Upper lobe of left lung (tissue), 6 donors: Measurements from ENCODE around the gene PALM. TPM values are rescaled to one million over a fixed set of nuclear protein-coding genes. Genes with fewer than 3 reads are reported as not detected.
A peak's percentile ranks its signal among the peaks of the same experiment; 100 is the strongest.

ENCODE experiments used
- ATAC-seq, 2 donors: fragments of 200-7000 bp; cut with Tn5 transposase; one replicate each; pipeline ENCODE4 v1.9.1; 2022; ENCODE audit warnings: mild to moderate bottlenecking in 2 of 2, moderate library complexity in 2 of 2; ENCODE audit not compliant: low FRiP score in 2 of 2
- DNase-seq, 2 donors: peaks; one replicate each; pipeline ENCODE4 v3.0.0-alpha.2; 2019 to 2020
- H3K27ac ChIP-seq, 4 donors: fragments of 200-600 bp; sonication (generic); one replicate each; pipeline ENCODE4 v1.5.1; 2016 to 2019
- H3K27me3 ChIP-seq, 4 donors: fragments of 200-600 bp; sonication (generic); one replicate each; pipeline ENCODE4 v1.5.1; 2017 to 2019
- H3K36me3 ChIP-seq, 4 donors: fragments of 200-600 bp; sonication (generic); one replicate each; pipeline ENCODE4 v1.5.1; 2016 to 2019
- H3K4me1 ChIP-seq, 4 donors: fragments of 200-600 bp; sonication (generic); one replicate each; pipeline ENCODE4 v1.5.1; 2018 to 2019
- H3K4me3 ChIP-seq, 4 donors: fragments of 200-600 bp; sonication (generic); one replicate each; pipeline ENCODE4 v1.5.1; 2017 to 2019; ENCODE audit warnings: mild to moderate bottlenecking in 2 of 4, moderate library complexity in 1 of 4
- H3K9me3 ChIP-seq, 4 donors: fragments of 200-600 bp; sonication (generic); one replicate each; pipeline ENCODE4 v1.5.1; 2018 to 2019
- EP300 ChIP-seq, 4 donors: sonication (generic); formaldehyde crosslinking; IDR thresholded peaks; one replicate each; pipeline ENCODE4 v1.5.1; 2017; ENCODE audit warnings: antibody characterized with exemption in 4 of 4, control low read depth in 2 of 4
- POLR2A ChIP-seq, 4 donors: fragments of 450-650 bp; IDR thresholded peaks; one replicate each; pipeline ENCODE4 v1.5.1; 2016 to 2017; ENCODE audit warnings: antibody characterized with exemption in 4 of 4, mild to moderate bottlenecking in 2 of 4
- POLR2AphosphoS5 ChIP-seq, 2 donors: sonication (generic); formaldehyde crosslinking; IDR thresholded peaks; one replicate each; pipeline ENCODE4 v1.5.1; 2017; ENCODE audit warnings: antibody characterized with exemption in 2 of 2
- WGBS, 2 donors: methylation state at CpG; one replicate each; pipeline ENCODE4 v1.1.5; 2017 to 2018; 5-methylcytosine and 5-hydroxymethylcytosine counted together
- total RNA-seq, 6 donors: library from RNA; depleted of rRNA in 4 of 6; stranded (reverse); fragments of >200 nt in 4 of 6; gene quantifications; one replicate each; pipeline versions ENCODE4 v1.1.0 to v1.2.1, GENCODE V29; 2016 to 2021
- TF ChIP-seq, protein P1 (sequence below), 6 experiments: fragments of 450-650 bp in 4 of 6; fragments of 200-600 bp in 2 of 6; sonication (generic) in 2 of 6; IDR thresholded peaks; one replicate each; pipeline ENCODE4 v1.5.1; 2016 to 2019; ENCODE audit warnings: antibody characterized with exemption in 6 of 6
- donor health status: DM: no; HTN: no; CAD: no; lungs with moderate emphysema.
- donor health status: DM: no; HTN: yes; CAD: no; lungs with severe emphysema.

PALM gene
- total RNA-seq, 6 donors from 2014 or later, result 12.5 to 65.6 (median 37.4) TPM

DNA sequence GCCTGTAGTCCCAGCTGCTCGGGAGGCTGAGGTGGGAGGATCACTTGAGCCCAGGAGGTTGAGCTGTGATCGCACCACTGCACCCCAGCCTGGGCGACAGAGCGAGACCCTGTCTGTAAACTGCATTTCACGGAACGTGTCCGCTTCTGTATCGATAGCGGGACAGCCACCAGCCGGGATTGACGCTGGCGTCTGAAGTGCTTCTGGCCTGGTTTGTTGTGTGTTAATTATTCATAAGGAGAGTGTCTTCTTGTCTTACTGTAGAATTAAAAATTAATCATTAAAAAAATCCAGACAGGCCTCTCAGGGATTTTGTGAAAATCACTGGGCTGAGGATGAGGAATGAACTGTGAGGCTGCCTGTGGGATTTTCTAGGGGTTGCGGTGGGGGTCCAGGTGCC is 26.0 kb downstream of the PALM start:
- no peak overlapping the region for H3K4me3 ChIP-seq
- H3K36me3 ChIP-seq, result peaks cover 0 to 15% (median 0%) of the 10 kb centered on the region in 4 donors
- TF ChIP-seq EP300 (IDR thresholded peaks at IDR 0.05) (no peak), POLR2AphosphoS5 (IDR thresholded peaks at IDR 0.05) (no peak), POLR2A (IDR thresholded peaks at IDR 0.05) (no peak)
- TF ChIP-seq, protein P1, sequence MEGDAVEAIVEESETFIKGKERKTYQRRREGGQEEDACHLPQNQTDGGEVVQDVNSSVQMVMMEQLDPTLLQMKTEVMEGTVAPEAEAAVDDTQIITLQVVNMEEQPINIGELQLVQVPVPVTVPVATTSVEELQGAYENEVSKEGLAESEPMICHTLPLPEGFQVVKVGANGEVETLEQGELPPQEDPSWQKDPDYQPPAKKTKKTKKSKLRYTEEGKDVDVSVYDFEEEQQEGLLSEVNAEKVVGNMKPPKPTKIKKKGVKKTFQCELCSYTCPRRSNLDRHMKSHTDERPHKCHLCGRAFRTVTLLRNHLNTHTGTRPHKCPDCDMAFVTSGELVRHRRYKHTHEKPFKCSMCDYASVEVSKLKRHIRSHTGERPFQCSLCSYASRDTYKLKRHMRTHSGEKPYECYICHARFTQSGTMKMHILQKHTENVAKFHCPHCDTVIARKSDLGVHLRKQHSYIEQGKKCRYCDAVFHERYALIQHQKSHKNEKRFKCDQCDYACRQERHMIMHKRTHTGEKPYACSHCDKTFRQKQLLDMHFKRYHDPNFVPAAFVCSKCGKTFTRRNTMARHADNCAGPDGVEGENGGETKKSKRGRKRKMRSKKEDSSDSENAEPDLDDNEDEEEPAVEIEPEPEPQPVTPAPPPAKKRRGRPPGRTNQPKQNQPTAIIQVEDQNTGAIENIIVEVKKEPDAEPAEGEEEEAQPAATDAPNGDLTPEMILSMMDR (IDR thresholded peaks at IDR 0.05), result no peak
- H3K27ac ChIP-seq, result no peak overlapping the region
- 91 to 92% methylated on average over 9 to 13 of the region's 13 CpGs for WGBS, 2 donors
- H3K27me3 ChIP-seq, result no peaks in the 10 kb centered on the region
- H3K9me3 ChIP-seq, result no peaks in the 10 kb centered on the region
- DNase-seq (no peak), ATAC-seq (no peak)
- H3K4me1 ChIP-seq, result peaks cover 0 to 7% (median 0%) of the 10 kb centered on the region in 4 donors

DNA sequence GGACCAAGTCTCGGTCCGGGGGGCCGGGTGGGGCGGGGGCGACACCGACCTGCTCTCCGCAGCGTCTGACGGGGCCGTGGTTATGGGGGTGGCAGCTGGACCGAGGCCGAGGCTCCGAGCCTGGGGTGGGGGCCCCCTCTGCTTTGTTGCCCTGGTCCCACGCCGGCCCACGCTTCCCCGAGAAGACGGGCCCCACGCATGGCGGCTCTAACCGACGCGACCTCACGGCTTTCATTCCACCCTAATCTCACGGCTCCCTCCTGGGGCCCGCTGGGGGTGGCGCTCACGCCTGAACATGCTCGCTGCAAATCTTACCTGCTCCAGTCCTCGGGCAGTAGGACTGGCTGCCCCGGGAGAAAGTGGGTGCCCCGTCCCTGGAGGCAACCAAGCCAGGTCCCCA is 27.4 kb downstream of the PALM start:
- DNase-seq (peak in 1 of 2 donors; percentile 74), ATAC-seq (no peak)
- Histone ChIP-seq H3K9me3 (no peaks in the 10 kb centered on the region), H3K27ac (no peak overlapping the region), H3K36me3 (peaks cover 0 to 16% (median 2%) of the 10 kb centered on the region in 4 donors), H3K4me1 (peaks cover 0 to 7% (median 0%) of the 10 kb centered on the region in 4 donors), H3K27me3 (no peaks in the 10 kb centered on the region), H3K4me3 (no peak overlapping the region)
- 85 to 94% methylated on average over 15 to 32 of the region's 32 CpGs for WGBS, 2 donors
- TF ChIP-seq POLR2AphosphoS5 (IDR thresholded peaks at IDR 0.05) (no peak), POLR2A (IDR thresholded peaks at IDR 0.05) (no peak), EP300 (IDR thresholded peaks at IDR 0.05) (no peak)
- TF ChIP-seq, protein P1 (IDR thresholded peaks at IDR 0.05), result no peak

DNA sequence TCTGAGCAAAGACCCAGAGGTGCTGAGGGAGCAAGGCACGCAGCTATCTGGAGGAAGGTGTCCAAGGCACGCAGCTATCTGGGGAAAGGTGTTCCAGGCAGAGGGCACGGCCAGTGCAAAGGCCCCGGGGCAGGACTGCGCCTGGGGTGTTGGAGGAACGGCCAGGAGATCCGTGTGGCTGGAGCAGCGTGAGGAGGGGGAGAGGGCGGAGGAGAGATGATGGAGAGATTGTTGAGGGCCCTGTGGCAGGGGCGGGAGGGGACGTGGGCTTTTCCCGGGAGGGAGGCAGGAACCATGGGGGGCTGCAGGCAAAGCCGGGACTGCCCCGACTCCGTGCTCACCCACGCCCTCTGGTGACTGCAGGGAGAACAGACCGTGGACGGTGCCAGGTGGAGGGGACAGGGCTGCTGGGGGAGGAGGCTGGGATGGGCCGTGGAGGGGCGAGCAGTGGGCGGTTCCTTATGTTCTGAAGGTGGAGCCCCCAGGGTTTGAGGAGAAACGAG is 28.9 kb downstream of the PALM start:
- no peaks in the 10 kb centered on the region for H3K27me3 ChIP-seq
- peaks cover 0 to 14% (median 2%) of the 10 kb centered on the region in 4 donors for H3K36me3 ChIP-seq
- peak; percentile 67 for ATAC-seq
- WGBS, 2 donors, result 45% methylated on average over 22 of the region's 22 CpGs
- H3K27ac ChIP-seq, result no peak overlapping the region
- no peak overlapping the region for H3K4me3 ChIP-seq
- peak in 1 of 2 donors; percentile 83 for DNase-seq
- H3K4me1 ChIP-seq, result peaks cover 0 to 7% (median 0%) of the 10 kb centered on the region in 4 donors
- H3K9me3 ChIP-seq, result no peaks in the 10 kb centered on the region
- TF ChIP-seq, protein P1 (IDR thresholded peaks at IDR 0.05), result peak; percentile 46 to 68 (median 54)
- TF ChIP-seq POLR2A (IDR thresholded peaks at IDR 0.05) (no peak), POLR2AphosphoS5 (IDR thresholded peaks at IDR 0.05) (no peak), EP300 (IDR thresholded peaks at IDR 0.05) (no peak)

DNA sequence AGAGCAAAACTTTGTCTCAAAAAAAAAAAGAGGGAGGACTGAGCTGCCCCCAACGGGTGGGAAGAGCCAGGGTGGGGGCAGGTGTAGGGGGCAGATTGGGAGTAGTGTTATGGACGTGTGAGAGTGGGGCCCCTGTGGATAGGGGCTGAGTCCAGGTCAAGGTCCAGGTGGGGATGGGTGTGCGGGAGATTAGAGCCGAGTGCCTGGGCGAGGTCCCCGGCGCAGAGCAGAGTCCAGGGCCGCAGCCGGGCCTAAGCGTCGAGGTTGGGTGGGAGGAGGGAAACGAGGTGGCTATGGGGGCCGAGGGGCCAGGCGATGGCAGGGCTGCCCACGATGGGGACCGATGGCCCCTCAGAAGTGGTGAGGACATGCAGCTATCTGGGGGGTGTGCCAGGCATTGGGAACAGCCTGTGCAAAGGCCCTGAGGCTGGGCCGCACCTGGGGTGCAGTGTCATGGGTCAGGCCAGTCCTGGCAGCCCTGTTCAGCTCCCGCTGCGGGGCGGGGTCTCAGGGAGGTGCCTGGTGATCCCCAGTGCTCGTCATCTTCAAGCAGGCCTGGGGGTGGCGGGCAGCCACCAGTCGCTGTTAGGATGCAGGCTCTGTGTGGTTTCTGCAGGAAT is 29.9 kb downstream of the PALM start:
- DNase-seq (peak in 1 of 2 donors; percentile 76), ATAC-seq (no peak)
- no peaks in the 10 kb centered on the region for H3K27me3 ChIP-seq
- H3K36me3 ChIP-seq, result peaks cover 0 to 14% (median 2%) of the 10 kb centered on the region in 4 donors
- H3K27ac ChIP-seq, result no peak overlapping the region
- no peaks in the 10 kb centered on the region for H3K9me3 ChIP-seq
- no peak overlapping the region for H3K4me3 ChIP-seq
- H3K4me1 ChIP-seq, result peaks cover 0 to 7% (median 0%) of the 10 kb centered on the region in 4 donors
- 87 to 88% methylated on average over 16 to 20 of the region's 23 CpGs for WGBS, 2 donors
- no peak for TF ChIP-seq EP300 (IDR thresholded peaks at IDR 0.05)
- TF ChIP-seq, protein P1 (IDR thresholded peaks at IDR 0.05), result no peak
- no peak for TF ChIP-seq POLR2AphosphoS5 (IDR thresholded peaks at IDR 0.05)
- TF ChIP-seq POLR2A (IDR thresholded peaks at IDR 0.05), result no peak
